Fibroblast of mammary gland (primary cell): Measurements from ENCODE around the gene MLPH.
A peak's percentile ranks its signal among the peaks of the same experiment; 100 is the strongest.

Experiments used
- DNase-seq: peaks from one replicate; pipeline ENCODE4 v3.0.0-alpha.2; 2010; ENCODE audit warnings: low read depth
- H3K4me3 ChIP-seq: 2 replicates; pipeline ENCODE4 v1.5.1; 2011; ENCODE audit warnings: low read depth, mild to moderate bottlenecking, low read length, moderate library complexity; ENCODE audit not compliant: control insufficient read depth
- CTCF ChIP-seq: conservative IDR thresholded peaks from 2 replicates; pipeline ENCODE4 v1.5.1; 2011; ENCODE audit warnings: low read depth, low read length, inconsistent platforms; ENCODE audit not compliant: control insufficient read depth, insufficient read depth

The MLPH gene

DNA sequence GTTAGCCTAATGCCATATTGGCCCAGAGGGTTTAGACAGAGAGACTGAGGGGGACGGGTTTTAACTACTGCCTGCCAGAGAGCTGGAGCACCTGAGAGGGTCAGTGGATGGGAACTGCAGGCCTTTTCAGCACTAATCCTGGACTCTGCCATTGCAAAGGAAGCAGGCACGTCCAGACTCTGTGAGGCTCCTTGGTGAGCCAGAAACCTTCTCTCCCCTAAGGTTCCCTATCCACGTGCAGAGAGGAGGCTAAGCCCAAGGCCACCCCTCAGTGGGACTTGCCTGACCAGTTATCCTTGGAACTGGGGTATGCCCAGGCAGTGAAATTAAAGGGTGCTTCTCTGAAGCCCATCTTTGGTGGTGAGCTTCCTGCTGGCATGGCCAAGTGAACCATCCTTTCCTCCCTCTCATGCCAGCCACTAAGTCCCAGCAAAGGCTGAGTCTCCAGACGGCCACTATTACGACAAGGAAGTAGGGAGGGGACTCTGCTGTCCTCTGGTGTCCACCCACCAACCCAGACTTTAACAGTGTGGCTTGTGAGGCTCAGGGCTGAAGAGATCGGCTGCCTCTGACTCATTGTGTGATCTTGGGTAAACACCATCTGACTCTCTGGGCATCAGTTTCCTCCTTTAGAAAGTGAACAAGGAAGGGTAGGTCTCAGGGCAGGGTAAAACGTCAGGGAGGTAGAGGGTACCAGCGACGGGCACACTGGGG, 3.9 kb upstream of the MLPH start:
- peak; percentile 93 for DNase-seq
- H3K4me3 ChIP-seq, result no peak overlapping the region
- peak; percentile 74 for TF ChIP-seq CTCF

DNA sequence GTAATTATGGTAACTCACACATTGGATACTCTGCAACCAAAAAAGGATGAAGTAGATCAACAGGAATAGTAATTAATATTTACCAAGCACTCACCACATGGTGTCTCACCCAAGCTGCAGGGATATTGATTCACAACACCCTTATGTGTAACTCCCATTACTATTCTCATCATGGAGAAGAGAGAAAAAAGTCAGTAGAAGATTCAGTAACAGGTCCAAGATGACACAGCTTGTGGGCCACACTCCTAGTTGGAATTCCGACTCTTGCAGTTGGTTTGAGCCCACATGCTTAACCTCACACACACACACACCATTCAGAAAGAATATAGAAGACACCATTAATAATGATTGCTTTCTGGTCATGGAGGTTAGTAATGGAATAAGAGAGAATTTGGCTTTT, 1.7 kb upstream of the MLPH start:
- peak; percentile 40 for DNase-seq
- H3K4me3 ChIP-seq, result no peak overlapping the region
- no peak for TF ChIP-seq CTCF

GRCh38 chr2:237485844-237486243, 1.2 kb upstream of the MLPH start:
- no peak for TF ChIP-seq CTCF
- DNase-seq, result peak; percentile 26
- H3K4me3 ChIP-seq, result peak overlapping the region; percentile 75

DNA sequence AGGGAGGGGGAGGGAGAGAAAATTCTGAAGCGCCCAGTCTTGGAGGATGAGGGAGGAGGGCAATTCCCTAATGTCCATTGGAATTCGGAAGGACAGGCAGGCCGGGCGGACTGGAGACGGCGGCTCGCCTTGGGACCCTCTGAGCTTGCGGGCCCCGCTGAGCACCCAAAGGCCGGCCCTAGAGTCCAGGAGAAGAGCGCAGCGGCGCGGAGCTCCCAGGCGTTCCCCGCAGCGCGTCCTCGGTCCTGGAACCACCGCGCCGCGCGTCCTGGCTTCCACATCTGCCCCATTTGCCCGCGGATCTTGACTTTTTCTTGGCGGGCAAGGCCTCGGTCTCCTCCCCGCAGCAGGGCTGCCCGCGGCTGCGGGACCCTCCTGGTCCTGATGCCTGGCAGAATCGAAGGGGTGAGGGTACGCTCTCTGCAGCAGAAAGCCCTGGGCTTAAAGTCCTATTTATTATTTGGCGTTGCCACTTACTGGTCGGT, 675 bp upstream of the MLPH start:
- peak overlapping the region; percentile 75 for H3K4me3 ChIP-seq
- TF ChIP-seq CTCF, result no peak
- DNase-seq, result peak; percentile 44

DNA sequence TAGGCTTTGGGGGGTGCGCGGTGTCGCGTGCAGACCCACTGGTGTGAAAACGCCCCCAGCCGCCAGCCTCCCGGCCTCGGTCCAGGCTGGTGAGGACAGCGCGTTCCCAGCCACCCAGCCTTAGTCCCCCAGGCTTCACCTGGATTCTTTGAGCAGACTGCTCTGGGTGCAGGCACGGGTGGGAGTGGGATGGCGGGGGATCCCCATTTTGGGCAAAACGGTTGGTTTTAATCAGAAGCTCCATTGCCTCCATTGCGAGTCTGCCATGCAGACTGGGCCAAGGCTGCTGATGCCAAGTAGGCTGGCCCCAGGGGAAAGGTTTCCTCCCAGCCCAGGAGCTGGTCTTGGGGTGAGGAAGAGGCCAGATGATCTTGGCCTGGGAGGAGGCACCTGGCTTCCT, 445 bp downstream of the MLPH start:
- no peak for TF ChIP-seq CTCF
- H3K4me3 ChIP-seq, result peak overlapping the region; percentile 75
- peak; percentile 33 for DNase-seq

DNA sequence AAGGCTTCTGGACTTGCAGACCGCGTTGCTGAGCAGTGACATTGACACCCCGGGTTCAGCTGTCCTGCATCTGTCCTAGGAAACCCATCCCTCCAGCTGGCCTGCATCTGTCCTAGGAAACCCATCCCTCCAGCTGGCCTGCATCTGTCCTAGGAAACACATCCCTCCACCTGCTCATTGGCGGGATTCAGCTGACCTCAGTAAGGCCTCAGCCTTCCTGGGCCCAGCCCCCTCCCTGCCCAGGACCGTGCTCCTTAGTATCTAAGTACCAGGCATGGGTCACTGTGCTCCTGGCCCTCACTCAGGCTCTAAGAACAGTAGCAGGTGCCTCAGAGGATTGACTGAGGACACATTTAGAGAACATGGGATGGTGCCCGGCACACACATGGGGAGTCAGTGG, 1.2 kb downstream of the MLPH start:
- peak overlapping the region; percentile 75 for H3K4me3 ChIP-seq
- TF ChIP-seq CTCF, result no peak
- DNase-seq, result peak; percentile 28
